GM12878 (cell line): Measurements from ENCODE around the gene RCL1. TPM values are rescaled to one million over a fixed set of nuclear protein-coding genes. Genes with fewer than 3 reads are reported as not detected.

Experiments used
- ATAC-seq: fragments of 200-7000 bp; cut with Tn5 transposase; 3 replicates; pipeline ENCODE4 v1.9.1; 2020; ENCODE audit warnings: mild to moderate bottlenecking, moderate library complexity
- BruUV-seq: library from RNA; stranded (reverse); fragments of 400-500 nt; replicated peaks from 2 replicates; lab custom pipeline; 2021; lab: Mats Ljungman, UMichigan
- CTCF ChIA-PET: fragments of 300-600 bp; sonication (Branson Sonifier 250); formaldehyde crosslinking; extraction: SDS; loops from one replicate; lab custom pipeline; 2021; ENCODE audit warnings: inconsistent platforms; lab: Yijun Ruan, JAX
- POLR2A ChIA-PET: fragments of 350-600 bp; formaldehyde crosslinking; extraction: SDS; loops from one replicate; lab custom pipeline; 2021; ENCODE audit warnings: inconsistent platforms; lab: Charles Lee
- RAD21 ChIA-PET: fragments of 300-600 bp; sonication (Branson Sonifier 250); formaldehyde crosslinking; loops from one replicate; lab custom pipeline; 2023; ENCODE audit warnings: antibody characterized with exemption; ENCODE audit not compliant: unreplicated experiment; lab: Charles Lee
- SMC1A ChIA-PET: fragments of 300-600 bp; sonication (Branson Sonifier 250); formaldehyde crosslinking; loops from one replicate; lab custom pipeline; 2023; ENCODE audit not compliant: unreplicated experiment, uncharacterized antibody; lab: Charles Lee
- DNase-seq: peaks from one replicate; pipeline ENCODE4 v3.0.0-alpha.2; 2011; ENCODE audit warnings: low read depth, low spot score
- FAIRE-seq: peaks from 3 replicates; lab custom pipeline; 2011; peaks lifted over from hg19 to GRCh38; lab: Jason Lieb, UNC
- H2AFZ ChIP-seq: 2 replicates; pipeline ENCODE4 v1.6.0; 2011; ENCODE audit warnings: low read depth, low read length, control low read depth; ENCODE audit not compliant: control insufficient read depth
- H3K27ac ChIP-seq: 2 replicates; pipeline ENCODE4 v1.5.1; 2011; ENCODE audit warnings: control low read depth; ENCODE audit not compliant: control insufficient read depth, insufficient read depth
- H3K27me3 ChIP-seq, 2 experiments: replicated peaks in 1 of 2; 2 replicates each; pipeline versions ENCODE4 v1.6.0 to v1.6.1; 2011; ENCODE audit warnings: low read length in 1 of 2; ENCODE audit not compliant: control insufficient read depth in 2 of 2, insufficient read depth in 2 of 2
- H3K36me3 ChIP-seq, 2 experiments: 2 replicates each; pipeline ENCODE4 v1.5.1; 2011; ENCODE audit warnings: low read length in 1 of 2; ENCODE audit not compliant: control insufficient read depth in 2 of 2, insufficient read depth in 2 of 2
- H3K4me1 ChIP-seq: 2 replicates; pipeline ENCODE4 v1.6.1; 2011; ENCODE audit warnings: mild to moderate bottlenecking, low read length, moderate library complexity, mixed read lengths; ENCODE audit not compliant: control insufficient read depth, insufficient read depth
- H3K4me2 ChIP-seq: 2 replicates; pipeline ENCODE4 v1.6.0; 2011; ENCODE audit warnings: control low read depth; ENCODE audit not compliant: control insufficient read depth, insufficient read depth
- H3K4me3 ChIP-seq: fragments of 200-600 bp; sonication (generic); 2 replicates; pipeline ENCODE4 v1.5.1; 2016
- H3K79me2 ChIP-seq: 2 replicates; pipeline ENCODE4 v1.6.0; 2011; ENCODE audit warnings: low read length; ENCODE audit not compliant: control insufficient read depth, insufficient read depth
- H3K9ac ChIP-seq: 2 replicates; pipeline ENCODE4 v1.8.0; 2011; ENCODE audit warnings: low read length, control low read depth, mixed read lengths; ENCODE audit not compliant: control insufficient read depth, insufficient read depth
- H3K9me3 ChIP-seq: replicated peaks from 3 replicates; pipeline ENCODE4 v1.5.1; 2011; ENCODE audit warnings: mild to moderate bottlenecking, low read length; ENCODE audit not compliant: control insufficient read depth, insufficient read depth
- H4K20me1 ChIP-seq: 2 replicates; pipeline ENCODE4 v1.6.0; 2011; ENCODE audit not compliant: control insufficient read depth, insufficient read depth
- ETV6 ChIP-seq, 2 experiments: fragments of 450-650 bp in 1 of 2; IDR thresholded peaks in 1 of 2; conservative IDR thresholded peaks in 1 of 2; 2 replicates each; pipeline ENCODE4 v1.6.1; 2014; ENCODE audit warnings: antibody characterized with exemption in 1 of 2, borderline replicate concordance in 1 of 2, low read depth in 1 of 2, mild to moderate bottlenecking in 1 of 2, moderate library complexity in 1 of 2
- HDAC6 ChIP-seq: fragments of 200-600 bp; sonication (generic); IDR thresholded peaks from one replicate; pipeline ENCODE4 v1.8.0; 2017; ENCODE audit warnings: antibody characterized with exemption; ENCODE audit not compliant: unreplicated experiment
- IKZF1 ChIP-seq: fragments of 450-650 bp; conservative IDR thresholded peaks from 2 replicates; pipeline ENCODE4 v1.6.1; 2017; ENCODE audit warnings: antibody characterized with exemption, mild to moderate bottlenecking
- JUND ChIP-seq: IDR thresholded peaks from 2 replicates; pipeline ENCODE4 v1.6.1; 2012; ENCODE audit warnings: low read depth, mild to moderate bottlenecking, low read length, improper control_type of control experiment, moderate library complexity
- KAT2A ChIP-seq: conservative IDR thresholded peaks from 2 replicates; pipeline ENCODE4 v1.6.1; 2011; ENCODE audit warnings: low read depth, low read length; ENCODE audit not compliant: control insufficient read depth
- MYB ChIP-seq: fragments of 150-350 bp; IDR thresholded peaks from 2 replicates; pipeline ENCODE4 v1.6.1; 2014; ENCODE audit warnings: mild to moderate bottlenecking, low read depth, low read length, borderline replicate concordance
- PBX3 ChIP-seq: IDR thresholded peaks from 2 replicates; pipeline ENCODE4 v1.6.1; 2011; ENCODE audit warnings: mild to moderate bottlenecking, low read depth, low read length, moderate library complexity; ENCODE audit not compliant: insufficient replicate concordance
- ZSCAN29 ChIP-seq: fragments of 450-650 bp; IDR thresholded peaks from 2 replicates; pipeline ENCODE4 v1.6.1; 2017; ENCODE audit warnings: mild to moderate bottlenecking, moderate library complexity
- WGBS: methylation state at CpG from one replicate; pipeline ENCODE4 v1.1.6; 2016; ENCODE audit warnings: low lambda C conversion rate; ENCODE audit not compliant: insufficient replicate concordance, insufficient coverage; ENCODE audit errors: missing lambda C conversion rate; 5-methylcytosine and 5-hydroxymethylcytosine counted together
- in situ Hi-C: fragments of 300-500 bp; cut with MboI; formaldehyde crosslinking; loops from 9 replicates; pipeline ENCODE4 v1.14.3; 2018; ENCODE audit warnings: mixed read lengths
- intact Hi-C: fragments of 100-400 bp; cut with micrococcal nuclease; formaldehyde crosslinking; loops from one replicate; pipeline ENCODE4 v1.14.2; 2022; ENCODE audit not compliant: unreplicated experiment
- polyA plus RNA-seq, 11 experiments: library from polyadenylated mRNA; depleted of rRNA in 4 of 11; unstranded in 6 of 11; stranded (reverse) in 5 of 11; fragments of >200 nt; fragmentation: Nextera tagmentation in 4 of 11; fragmentation: Illumina TruSeq in 1 of 11; extraction: Ambion mirVana in 4 of 11; extraction: Trizol in 1 of 11; gene quantifications; 1 replicate in 1 of 11; 2 replicates in 10 of 11; pipeline versions ENCODE4 v1.2.1 to v1.2.3, GENCODE V29; 2011 to 2016; ENCODE audit warnings: inconsistent platforms in 2 of 11, missing spikeins in 2 of 11, low read depth in 1 of 11
- total RNA-seq, 4 experiments: library from RNA; depleted of rRNA in 3 of 4; stranded (reverse); fragments of >200 nt in 3 of 4; fragmentation: Illumina TruSeq in 1 of 4; extraction: Trizol in 1 of 4; gene quantifications; 2 replicates each; pipeline versions ENCODE4 v1.2.1 to v1.2.3, GENCODE V29; 2013 to 2021

Gene RCL1
- total and polyA plus RNA-seq, 10 of the 15 experiments (the other 5 are each of a cell fraction or from before 2014, with no cell fraction given), result 21.1 to 46.8 (median 30.5) TPM

- intact Hi-C loops, result no loop called here
- H3K27ac ChIP-seq, result no peak overlapping the region
- peaks cover 11% of the 10 kb centered on the region; the same call in 1 of the 2 replicates for H3K4me1 ChIP-seq
- no peak overlapping the region for H3K4me3 ChIP-seq
- SMC1A ChIA-PET, result interaction anchor here (0.9 to 1.6 kb wide), 4 partner anchors 35 to 536 kb away, joined by 3 to 6 read pairs (median 4); no protein-coding TSS in a partner anchor
- POLR2A ChIA-PET, result interaction anchor here (1.0 kb wide), 1 partner anchor 20 kb away, joined by 4 read pairs; no protein-coding TSS in a partner anchor
- no peaks in the 10 kb centered on the region for H3K36me3 ChIP-seq
- H3K9me3 ChIP-seq, result no peaks in the 10 kb centered on the region; the same call in 2 of the 3 replicates
- TF ChIP-seq JUND (no peak), KAT2A (no peak), MYB (no peak), ETV6 (conservative IDR thresholded peaks at IDR 0.05 in 1 of 2, IDR thresholded peaks at IDR 0.05 in 1 of 2; ENCODE audit: borderline replicate concordance in 1 of 2, low read depth in 1 of 2) (no peak), IKZF1 (0 out of 2 replicates have a peak, but pooled peaks have one; percentile 20)
- TF ChIP-seq, all 136 proteins: peak for 1
- 98% methylated on average over 3 of the region's 3 CpGs for WGBS
- FAIRE-seq, result no peak
- CTCF ChIA-PET, result interaction anchor here (0.9 to 1.0 kb wide), 2 partner anchors 98 to 127 kb away, joined by 3 read pairs; no protein-coding TSS in a partner anchor
- DNase-seq, result no peak
- no peaks in the 10 kb centered on the region for H3K27me3 ChIP-seq
- H3K9ac ChIP-seq, result no peak overlapping the region
- no peak overlapping the region for H2AFZ ChIP-seq
- no peak for ATAC-seq
- RAD21 ChIA-PET, result no interaction called here
- BruUV-seq, result no TSS peak
- no peak overlapping the region for H3K4me2 ChIP-seq
- in situ Hi-C loops, result no loop called here
- no peaks in the 10 kb centered on the region for H3K79me2 ChIP-seq
- H4K20me1 ChIP-seq, result no peaks in the 10 kb centered on the region
Observed at GRCh38 chr9:4890242-4890641, 97.5 kb downstream of the RCL1 start.

- Histone ChIP-seq H3K9me3 (no peaks in the 10 kb centered on the region; the same call in 2 of the 3 replicates), H4K20me1 (no peaks in the 10 kb centered on the region), H3K9ac (no peak overlapping the region), H3K36me3 (no peaks in the 10 kb centered on the region), H3K4me1 (peaks cover 11% of the 10 kb centered on the region; the same call in 1 of the 2 replicates), H3K4me2 (no peak overlapping the region), H3K27ac (no peak overlapping the region), H2AFZ (no peak overlapping the region), H3K79me2 (no peaks in the 10 kb centered on the region), H3K27me3 (no peaks in the 10 kb centered on the region), H3K4me3 (no peak overlapping the region)
- no peak for DNase-seq
- SMC1A ChIA-PET, result interaction anchor here (1.0 to 1.2 kb wide), 2 partner anchors 34 to 139 kb away, joined by 3 to 5 read pairs; no protein-coding TSS in a partner anchor
- no peak for TF ChIP-seq ZSCAN29
- no peak for TF ChIP-seq HDAC6
- TF ChIP-seq PBX3, result no peak
- no peak for TF ChIP-seq MYB
- RAD21 ChIA-PET, result no interaction called here
- POLR2A ChIA-PET, result interaction anchor here (1.0 kb wide), 1 partner anchor 19 kb away, joined by 4 read pairs; no protein-coding TSS in a partner anchor
- BruUV-seq, result no TSS peak
- no peak for ATAC-seq
- FAIRE-seq, result peak; percentile 56
- intact Hi-C loops, result no loop called here
- in situ Hi-C loops, result no loop called here
- CTCF ChIA-PET, result interaction anchor here (0.9 to 1.0 kb wide), 2 partner anchors 97 to 127 kb away, joined by 3 read pairs; no protein-coding TSS in a partner anchor
- 71% methylated on average over 2 of the region's 2 CpGs for WGBS
Observed at GRCh38 chr9:4890929-4891328, 98.2 kb downstream of the RCL1 start.
